ENCODE measurements around the gene ITGB7. TPM values are rescaled to one million over a fixed set of nuclear protein-coding genes. Genes with fewer than 3 reads are reported as not detected.

ITGB7 gene
- total and polyA plus RNA-seq, 10 of the 15 experiments (the other 5 are each of a cell fraction or from before 2014, with no cell fraction given): 54.5 to 487 (median 252) TPM

DNA sequence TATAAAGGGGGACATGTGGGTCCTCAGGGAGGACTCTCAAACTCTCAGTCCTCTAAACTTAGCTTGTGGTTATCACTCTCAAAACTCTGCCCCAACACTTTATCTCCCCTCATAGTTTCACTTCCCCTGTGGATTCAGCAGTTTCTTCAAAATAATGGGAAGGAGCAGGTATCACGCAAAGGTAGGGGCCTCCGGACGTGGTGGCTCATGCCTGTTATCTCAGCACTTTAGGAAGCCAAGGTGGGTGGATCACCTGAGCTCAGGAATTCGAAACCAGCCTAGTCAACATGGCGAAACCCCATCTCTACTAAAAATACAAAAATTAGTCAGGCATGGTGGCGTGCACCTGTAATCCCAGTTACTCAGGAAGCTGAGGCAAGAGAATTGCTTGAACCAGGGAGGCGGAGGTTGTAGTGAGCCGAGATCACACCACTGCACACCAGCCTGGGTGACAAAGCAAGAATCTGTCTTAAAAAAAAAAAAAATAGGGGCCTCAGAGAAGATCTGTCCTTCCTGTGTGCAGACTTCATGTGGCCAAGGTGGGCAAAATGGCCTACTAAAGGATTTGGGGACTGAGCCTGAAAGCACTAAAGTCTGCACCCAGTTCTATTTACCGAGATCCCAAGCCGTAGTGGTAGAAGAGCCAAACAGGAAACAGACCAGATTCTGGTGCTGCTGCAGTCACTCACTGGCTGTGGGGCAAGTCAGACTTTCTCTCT is 6.4 kb downstream of the ITGB7 start (continued):
- TF ChIP-seq, protein P1, sequence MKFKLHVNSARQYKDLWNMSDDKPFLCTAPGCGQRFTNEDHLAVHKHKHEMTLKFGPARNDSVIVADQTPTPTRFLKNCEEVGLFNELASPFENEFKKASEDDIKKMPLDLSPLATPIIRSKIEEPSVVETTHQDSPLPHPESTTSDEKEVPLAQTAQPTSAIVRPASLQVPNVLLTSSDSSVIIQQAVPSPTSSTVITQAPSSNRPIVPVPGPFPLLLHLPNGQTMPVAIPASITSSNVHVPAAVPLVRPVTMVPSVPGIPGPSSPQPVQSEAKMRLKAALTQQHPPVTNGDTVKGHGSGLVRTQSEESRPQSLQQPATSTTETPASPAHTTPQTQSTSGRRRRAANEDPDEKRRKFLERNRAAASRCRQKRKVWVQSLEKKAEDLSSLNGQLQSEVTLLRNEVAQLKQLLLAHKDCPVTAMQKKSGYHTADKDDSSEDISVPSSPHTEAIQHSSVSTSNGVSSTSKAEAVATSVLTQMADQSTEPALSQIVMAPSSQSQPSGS (IDR thresholded peaks at IDR 0.05; ENCODE audit: low read length): peak; percentile 83
- TF ChIP-seq, protein P2, sequence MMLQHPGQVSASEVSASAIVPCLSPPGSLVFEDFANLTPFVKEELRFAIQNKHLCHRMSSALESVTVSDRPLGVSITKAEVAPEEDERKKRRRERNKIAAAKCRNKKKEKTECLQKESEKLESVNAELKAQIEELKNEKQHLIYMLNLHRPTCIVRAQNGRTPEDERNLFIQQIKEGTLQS (IDR thresholded peaks at IDR 0.05; ENCODE audit: borderline replicate concordance, extremely low read depth, low read depth, low read length): no peak
- 0 out of 2 replicates have a peak, but pooled peaks have one; percentile 31 for TF ChIP-seq RCOR1 (conservative IDR thresholded peaks at IDR 0.05; ENCODE audit: low read depth, low read length)
- TF ChIP-seq, protein P3, sequence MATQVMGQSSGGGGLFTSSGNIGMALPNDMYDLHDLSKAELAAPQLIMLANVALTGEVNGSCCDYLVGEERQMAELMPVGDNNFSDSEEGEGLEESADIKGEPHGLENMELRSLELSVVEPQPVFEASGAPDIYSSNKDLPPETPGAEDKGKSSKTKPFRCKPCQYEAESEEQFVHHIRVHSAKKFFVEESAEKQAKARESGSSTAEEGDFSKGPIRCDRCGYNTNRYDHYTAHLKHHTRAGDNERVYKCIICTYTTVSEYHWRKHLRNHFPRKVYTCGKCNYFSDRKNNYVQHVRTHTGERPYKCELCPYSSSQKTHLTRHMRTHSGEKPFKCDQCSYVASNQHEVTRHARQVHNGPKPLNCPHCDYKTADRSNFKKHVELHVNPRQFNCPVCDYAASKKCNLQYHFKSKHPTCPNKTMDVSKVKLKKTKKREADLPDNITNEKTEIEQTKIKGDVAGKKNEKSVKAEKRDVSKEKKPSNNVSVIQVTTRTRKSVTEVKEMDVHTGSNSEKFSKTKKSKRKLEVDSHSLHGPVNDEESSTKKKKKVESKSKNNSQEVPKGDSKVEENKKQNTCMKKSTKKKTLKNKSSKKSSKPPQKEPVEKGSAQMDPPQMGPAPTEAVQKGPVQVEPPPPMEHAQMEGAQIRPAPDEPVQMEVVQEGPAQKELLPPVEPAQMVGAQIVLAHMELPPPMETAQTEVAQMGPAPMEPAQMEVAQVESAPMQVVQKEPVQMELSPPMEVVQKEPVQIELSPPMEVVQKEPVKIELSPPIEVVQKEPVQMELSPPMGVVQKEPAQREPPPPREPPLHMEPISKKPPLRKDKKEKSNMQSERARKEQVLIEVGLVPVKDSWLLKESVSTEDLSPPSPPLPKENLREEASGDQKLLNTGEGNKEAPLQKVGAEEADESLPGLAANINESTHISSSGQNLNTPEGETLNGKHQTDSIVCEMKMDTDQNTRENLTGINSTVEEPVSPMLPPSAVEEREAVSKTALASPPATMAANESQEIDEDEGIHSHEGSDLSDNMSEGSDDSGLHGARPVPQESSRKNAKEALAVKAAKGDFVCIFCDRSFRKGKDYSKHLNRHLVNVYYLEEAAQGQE (IDR thresholded peaks at IDR 0.05; ENCODE audit: low read depth, low read length): no peak
- TF ChIP-seq CHD2 (IDR thresholded peaks at IDR 0.05; ENCODE audit: borderline replicate concordance, low read depth, low read length): peak; percentile 61; the same call in 1 of the 2 replicates
- no peak for TF ChIP-seq EZH2 (IDR thresholded peaks at IDR 0.05; ENCODE audit: borderline replicate concordance, control insufficient read depth, low read depth, low read length)
- TF ChIP-seq MTA3 (IDR thresholded peaks at IDR 0.05; ENCODE audit: borderline replicate concordance, low read length): peak; percentile 95
- TF ChIP-seq HDGF (IDR thresholded peaks at IDR 0.05): peak; percentile 71
- peak; percentile 99 for TF ChIP-seq SPI1 (IDR thresholded peaks at IDR 0.05; ENCODE audit: borderline replicate concordance, insufficient read depth, low read depth, low read length)
- TF ChIP-seq NFYB (IDR thresholded peaks at IDR 0.05; ENCODE audit: insufficient read depth, low read depth, low read length): no peak
- no peak for TF ChIP-seq POU2F2 (IDR thresholded peaks at IDR 0.05; ENCODE audit: borderline replicate concordance, low read depth, low read length)
- peak; percentile 93 for TF ChIP-seq GATAD2B (conservative IDR thresholded peaks at IDR 0.05; ENCODE audit: low read depth)
- TF ChIP-seq SMARCA5 (IDR thresholded peaks at IDR 0.05): no peak
- TF ChIP-seq PAX8 (IDR thresholded peaks at IDR 0.05): no peak
- TF ChIP-seq, protein P4, sequence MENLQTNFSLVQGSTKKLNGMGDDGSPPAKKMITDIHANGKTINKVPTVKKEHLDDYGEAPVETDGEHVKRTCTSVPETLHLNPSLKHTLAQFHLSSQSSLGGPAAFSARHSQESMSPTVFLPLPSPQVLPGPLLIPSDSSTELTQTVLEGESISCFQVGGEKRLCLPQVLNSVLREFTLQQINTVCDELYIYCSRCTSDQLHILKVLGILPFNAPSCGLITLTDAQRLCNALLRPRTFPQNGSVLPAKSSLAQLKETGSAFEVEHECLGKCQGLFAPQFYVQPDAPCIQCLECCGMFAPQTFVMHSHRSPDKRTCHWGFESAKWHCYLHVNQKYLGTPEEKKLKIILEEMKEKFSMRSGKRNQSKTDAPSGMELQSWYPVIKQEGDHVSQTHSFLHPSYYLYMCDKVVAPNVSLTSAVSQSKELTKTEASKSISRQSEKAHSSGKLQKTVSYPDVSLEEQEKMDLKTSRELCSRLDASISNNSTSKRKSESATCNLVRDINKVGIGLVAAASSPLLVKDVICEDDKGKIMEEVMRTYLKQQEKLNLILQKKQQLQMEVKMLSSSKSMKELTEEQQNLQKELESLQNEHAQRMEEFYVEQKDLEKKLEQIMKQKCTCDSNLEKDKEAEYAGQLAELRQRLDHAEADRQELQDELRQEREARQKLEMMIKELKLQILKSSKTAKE (IDR thresholded peaks at IDR 0.05; ENCODE audit: low read depth, poor library complexity, severe bottlenecking): peak; percentile 81
- peak; percentile 78 for TF ChIP-seq CREM (IDR thresholded peaks at IDR 0.05; ENCODE audit: low read depth)
- TF ChIP-seq NFYA (IDR thresholded peaks at IDR 0.05; ENCODE audit: borderline replicate concordance, low read depth, low read length): no peak
- TF ChIP-seq SMAD5 (IDR thresholded peaks at IDR 0.05; ENCODE audit: low read depth): no peak

Measured in GM12878 (cell line).